Measurements from ENCODE around the gene SYNJ2. TPM values are rescaled to one million over a fixed set of nuclear protein-coding genes. Genes with fewer than 3 reads are reported as not detected.

The SYNJ2 gene
- total RNA-seq, 1 experiment from 2014 or later: 70.0 TPM

DNA sequence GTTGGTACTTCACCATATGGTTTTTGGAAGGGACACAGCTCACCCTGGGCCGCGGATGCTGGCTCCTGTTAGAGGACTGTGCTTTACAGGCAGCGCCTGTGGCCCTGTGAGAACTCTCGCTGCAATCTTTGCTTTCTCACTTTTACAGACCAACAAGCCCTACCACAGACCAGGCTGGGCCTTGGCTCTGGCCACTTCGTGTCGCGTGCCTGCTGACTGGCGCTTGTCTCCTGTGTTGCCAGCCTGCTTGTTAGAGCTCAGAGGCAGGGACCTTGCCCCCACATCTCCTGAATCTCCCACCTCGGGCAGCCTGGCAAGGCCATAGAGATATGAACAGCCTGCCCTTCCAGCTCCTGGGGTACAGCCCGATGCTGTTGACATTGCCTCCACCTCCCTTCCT lies 56.1 kb downstream of the SYNJ2 start:
- Histone ChIP-seq H3K4me1 (ENCODE audit: control insufficient read depth, insufficient read depth, low read length) (peaks cover 61% of the 10 kb centered on the region), H3K9me3 (ENCODE audit: control insufficient read depth, insufficient read depth, low read depth, low read length) (no peaks in the 10 kb centered on the region), H3K27ac (ENCODE audit: low read length) (peak overlapping the region; percentile 91), H3K27me3 (ENCODE audit: control insufficient read depth, insufficient read depth, low read length) (no peaks in the 10 kb centered on the region), H3K4me3 (ENCODE audit: low read depth in 2 of 2, low read length in 2 of 2) (no peak overlapping the region), H3K36me3 (ENCODE audit: control insufficient read depth, insufficient read depth, low read length) (no peaks in the 10 kb centered on the region)
- BruUV-seq (replicated peaks): no TSS peak
- no peak for DNase-seq (ENCODE audit: low read depth, low spot score)
- in situ Hi-C loops (cut with HindIII; ENCODE audit: low pct_unique_long_range_greater_than_20kb, low sequenced_read_pairs) (no loop called here), intact Hi-C loops (cut with micrococcal nuclease; ENCODE audit: unreplicated experiment) (no loop called here)
- POLR2A ChIA-PET: interaction anchor here (0.7 kb wide), 1 partner anchor 12 kb away, joined by 14 read pairs; no protein-coding TSS in a partner anchor
- TF ChIP-seq POLR2AphosphoS5 (IDR thresholded peaks at IDR 0.05; ENCODE audit: low read depth, low read length): no peak
- no peak for TF ChIP-seq TCF7L2 (IDR thresholded peaks at IDR 0.05; ENCODE audit: low read depth, low read length)
- ATAC-seq: no peak
- CTCF ChIA-PET: no interaction called here

DNA sequence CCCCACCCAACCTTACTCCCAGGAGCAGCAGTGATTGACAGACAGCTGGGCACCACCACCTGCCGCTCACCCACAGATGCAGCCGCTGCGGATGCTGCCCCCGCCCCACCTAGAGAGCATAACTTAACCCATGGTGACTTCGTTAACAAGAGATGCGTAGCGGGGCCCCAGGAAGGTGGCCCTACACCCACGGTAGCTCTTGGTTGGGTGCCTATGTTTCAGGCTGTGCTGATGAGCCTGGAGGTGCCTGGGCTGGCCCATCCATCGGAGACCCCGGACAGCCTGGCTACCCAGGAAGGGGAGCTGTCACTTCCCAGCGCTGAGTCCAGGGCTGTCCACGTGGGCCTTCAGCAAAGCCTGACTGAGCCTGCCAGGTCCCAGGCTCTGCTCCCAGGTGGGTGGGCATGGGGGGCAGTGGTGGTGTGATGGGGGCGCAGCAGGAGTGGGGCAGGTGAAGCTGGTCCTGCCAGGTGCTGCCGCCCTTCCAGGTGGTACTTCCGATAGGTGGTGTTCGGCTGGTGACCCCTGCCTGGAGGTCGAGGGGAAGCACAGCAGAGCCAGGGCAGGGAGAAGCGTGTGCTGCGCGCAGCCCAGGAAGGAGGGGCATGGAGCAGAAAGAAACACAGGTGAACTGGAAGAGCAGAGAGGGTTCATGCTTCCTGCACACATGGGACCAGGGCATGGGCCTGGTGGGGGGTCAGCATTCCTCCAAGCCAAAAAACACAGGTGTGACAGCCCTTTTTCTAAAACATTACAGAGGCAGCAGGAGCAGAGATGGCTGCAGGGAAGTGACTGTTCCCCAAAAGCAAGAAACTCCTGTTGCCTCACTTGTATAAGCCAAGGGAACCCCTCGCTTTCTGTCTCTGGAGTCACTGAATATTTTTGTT lies 56.9 kb downstream of the SYNJ2 start:
- no peaks in the 10 kb centered on the region for H3K27me3 ChIP-seq (ENCODE audit: control insufficient read depth, insufficient read depth, low read length)
- no peak overlapping the region for H3K4me3 ChIP-seq (ENCODE audit: low read depth in 2 of 2, low read length in 2 of 2)
- H3K36me3 ChIP-seq (ENCODE audit: control insufficient read depth, insufficient read depth, low read length): no peaks in the 10 kb centered on the region
- CTCF ChIA-PET: interaction anchor here (1.0 kb wide), 1 partner anchor 13 kb away, joined by 5 read pairs; no protein-coding TSS in a partner anchor
- ATAC-seq (no peak), DNase-seq (ENCODE audit: low read depth, low spot score) (no peak)
- intact Hi-C loops (cut with micrococcal nuclease; ENCODE audit: unreplicated experiment) (no loop called here), in situ Hi-C loops (cut with HindIII; ENCODE audit: low pct_unique_long_range_greater_than_20kb, low sequenced_read_pairs) (no loop called here)
- H3K4me1 ChIP-seq (ENCODE audit: control insufficient read depth, insufficient read depth, low read length): peaks cover 69% of the 10 kb centered on the region
- no TSS peak for BruUV-seq (replicated peaks)
- POLR2A ChIA-PET: no interaction called here
- peak overlapping the region; percentile 91 for H3K27ac ChIP-seq (ENCODE audit: low read length)
- H3K9me3 ChIP-seq (ENCODE audit: control insufficient read depth, insufficient read depth, low read depth, low read length): no peaks in the 10 kb centered on the region
- TF ChIP-seq SIN3A (IDR thresholded peaks at IDR 0.05; ENCODE audit: borderline replicate concordance, insufficient read depth, low read depth, low read length): no peak
- TF ChIP-seq REST (IDR thresholded peaks at IDR 0.05; ENCODE audit: insufficient read depth in 1 of 2, low read depth in 2 of 2, low read length in 1 of 2): no peak

GRCh38 chr6:158039178-158039557 lies 57.5 kb downstream of the SYNJ2 start:
- Histone ChIP-seq H3K4me1 (ENCODE audit: control insufficient read depth, insufficient read depth, low read length) (peaks cover 73% of the 10 kb centered on the region), H3K4me3 (ENCODE audit: low read depth in 2 of 2, low read length in 2 of 2) (no peak overlapping the region), H3K9me3 (ENCODE audit: control insufficient read depth, insufficient read depth, low read depth, low read length) (no peaks in the 10 kb centered on the region), H3K27ac (ENCODE audit: low read length) (peak overlapping the region; percentile 91), H3K27me3 (ENCODE audit: control insufficient read depth, insufficient read depth, low read length) (no peaks in the 10 kb centered on the region), H3K36me3 (ENCODE audit: control insufficient read depth, insufficient read depth, low read length) (no peaks in the 10 kb centered on the region)
- in situ Hi-C loops (cut with HindIII; ENCODE audit: low pct_unique_long_range_greater_than_20kb, low sequenced_read_pairs): no loop called here
- TF ChIP-seq SIN3A (IDR thresholded peaks at IDR 0.05; ENCODE audit: borderline replicate concordance, insufficient read depth, low read depth, low read length) (no peak), POLR2AphosphoS5 (IDR thresholded peaks at IDR 0.05; ENCODE audit: low read depth, low read length) (no peak), TCF7L2 (IDR thresholded peaks at IDR 0.05; ENCODE audit: low read depth, low read length) (no peak), REST (IDR thresholded peaks at IDR 0.05; ENCODE audit: insufficient read depth in 1 of 2, low read depth in 2 of 2, low read length in 1 of 2) (no peak)
- TF ChIP-seq, protein P1, sequence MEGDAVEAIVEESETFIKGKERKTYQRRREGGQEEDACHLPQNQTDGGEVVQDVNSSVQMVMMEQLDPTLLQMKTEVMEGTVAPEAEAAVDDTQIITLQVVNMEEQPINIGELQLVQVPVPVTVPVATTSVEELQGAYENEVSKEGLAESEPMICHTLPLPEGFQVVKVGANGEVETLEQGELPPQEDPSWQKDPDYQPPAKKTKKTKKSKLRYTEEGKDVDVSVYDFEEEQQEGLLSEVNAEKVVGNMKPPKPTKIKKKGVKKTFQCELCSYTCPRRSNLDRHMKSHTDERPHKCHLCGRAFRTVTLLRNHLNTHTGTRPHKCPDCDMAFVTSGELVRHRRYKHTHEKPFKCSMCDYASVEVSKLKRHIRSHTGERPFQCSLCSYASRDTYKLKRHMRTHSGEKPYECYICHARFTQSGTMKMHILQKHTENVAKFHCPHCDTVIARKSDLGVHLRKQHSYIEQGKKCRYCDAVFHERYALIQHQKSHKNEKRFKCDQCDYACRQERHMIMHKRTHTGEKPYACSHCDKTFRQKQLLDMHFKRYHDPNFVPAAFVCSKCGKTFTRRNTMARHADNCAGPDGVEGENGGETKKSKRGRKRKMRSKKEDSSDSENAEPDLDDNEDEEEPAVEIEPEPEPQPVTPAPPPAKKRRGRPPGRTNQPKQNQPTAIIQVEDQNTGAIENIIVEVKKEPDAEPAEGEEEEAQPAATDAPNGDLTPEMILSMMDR (IDR thresholded peaks at IDR 0.05): no peak
- ATAC-seq: peak; percentile 55
- DNase-seq (ENCODE audit: low read depth, low spot score): no peak
- intact Hi-C loops (cut with micrococcal nuclease; ENCODE audit: unreplicated experiment): no loop called here
- ChIA-PET CTCF (interaction anchor here (1.0 kb wide), 1 partner anchor 13 kb away, joined by 5 read pairs; no protein-coding TSS in a partner anchor), POLR2A (no interaction called here)
- BruUV-seq (replicated peaks): no TSS peak
